Bone marrow (tissue), 2 donors: Measurements from ENCODE around the gene PDE9A.
A peak's percentile ranks its signal among the peaks of the same experiment; 100 is the strongest.

ENCODE experiments used
- DNase-seq, 2 donors: peaks; one replicate each; lab custom pipeline; 2025; lab: John Stamatoyannopoulos, UW

PDE9A gene

GRCh38 chr21:42672699-42673458, 19.5 kb downstream of the PDE9A start:
- DNase-seq = no peak

- no peak for DNase-seq
Measured at GRCh38 chr21:42673633-42674328, 20.4 kb downstream of the PDE9A start.

- peak in 1 of 2 donors; percentile 17 for DNase-seq
Measured at GRCh38 chr21:42674351-42674940, 21.0 kb downstream of the PDE9A start.

GRCh38 chr21:42675403-42675802, 22.0 kb downstream of the PDE9A start:
- no peak for DNase-seq

GRCh38 chr21:42676808-42677207, 23.4 kb downstream of the PDE9A start:
- DNase-seq = no peak

GRCh38 chr21:42677339-42678321, 24.2 kb downstream of the PDE9A start:
- DNase-seq = peak in 1 of 2 donors; percentile 39

- DNase-seq = no peak
Measured at GRCh38 chr21:42678618-42679295, 25.3 kb downstream of the PDE9A start.

- no peak for DNase-seq
Measured at GRCh38 chr21:42679319-42680057, 26.1 kb downstream of the PDE9A start.

- DNase-seq = no peak
Measured at GRCh38 chr21:42680058-42680330, 26.6 kb downstream of the PDE9A start.

GRCh38 chr21:42680429-42680828, 27.0 kb downstream of the PDE9A start:
- DNase-seq = no peak

- no peak for DNase-seq
Measured at GRCh38 chr21:42681296-42682206, 28.1 kb downstream of the PDE9A start.

GRCh38 chr21:42682661-42683210, 29.3 kb downstream of the PDE9A start:
- DNase-seq = no peak

GRCh38 chr21:42683371-42684108, 30.1 kb downstream of the PDE9A start:
- no peak for DNase-seq

GRCh38 chr21:42684109-42684916, 30.9 kb downstream of the PDE9A start:
- peak in 1 of 2 donors; percentile 37 for DNase-seq

- DNase-seq = no peak
Measured at GRCh38 chr21:42685036-42685435, 31.6 kb downstream of the PDE9A start.

GRCh38 chr21:42685954-42686500, 32.6 kb downstream of the PDE9A start:
- DNase-seq = no peak

GRCh38 chr21:42687796-42688195, 34.4 kb downstream of the PDE9A start:
- DNase-seq = no peak
